HEK293T (cell line): ENCODE results near the gene TRIM66.

ENCODE experiments used
- CTCF ChIA-PET: fragments of 350-600 bp; formaldehyde crosslinking; extraction: SDS; loops from one replicate; lab custom pipeline; 2021; ENCODE audit warnings: antibody characterized with exemption, inconsistent platforms; lab: Yijun Ruan, JAX
- POLR2A ChIA-PET: fragments of 350-600 bp; formaldehyde crosslinking; extraction: SDS; loops from one replicate; lab custom pipeline; 2020; ENCODE audit warnings: antibody characterized with exemption, inconsistent platforms; lab: Yijun Ruan, JAX
- DNase-seq: peaks from one replicate; pipeline ENCODE4 v3.0.0; 2012; ENCODE audit warnings: mixed read lengths; ENCODE audit errors: extremely low spot score
- ARNT ChIP-seq: fragments of 450-650 bp; IDR thresholded peaks from 2 replicates; pipeline ENCODE4 v1.6.1; 2017; ENCODE audit warnings: mild to moderate bottlenecking
- BHLHE40 ChIP-seq: fragments of 450-650 bp; IDR thresholded peaks from 2 replicates; pipeline ENCODE4 v1.6.1; 2016; ENCODE audit warnings: mild to moderate bottlenecking, moderate library complexity, borderline replicate concordance
- CTBP1 ChIP-seq: fragments of 450-650 bp; IDR thresholded peaks from 2 replicates; pipeline ENCODE4 v1.6.1; 2016; ENCODE audit warnings: borderline replicate concordance
- ELF4 ChIP-seq: fragments of 450-650 bp; IDR thresholded peaks from 2 replicates; pipeline ENCODE4 v1.6.1; 2017; ENCODE audit warnings: antibody characterized with exemption
- FOXA1 ChIP-seq: fragments of 450-650 bp; IDR thresholded peaks from 2 replicates; pipeline ENCODE4 v1.6.1; 2016; ENCODE audit warnings: mild to moderate bottlenecking
- FOXK2 ChIP-seq: fragments of 450-650 bp; IDR thresholded peaks from 2 replicates; pipeline ENCODE4 v1.6.1; 2016; ENCODE audit warnings: mild to moderate bottlenecking
- FOXM1 ChIP-seq: fragments of 450-650 bp; IDR thresholded peaks from 2 replicates; pipeline ENCODE4 v1.6.1; 2017; ENCODE audit warnings: mild to moderate bottlenecking, borderline replicate concordance
- HDGF ChIP-seq: fragments of 450-650 bp; IDR thresholded peaks from 2 replicates; pipeline ENCODE4 v1.6.1; 2017; ENCODE audit warnings: antibody characterized with exemption, borderline replicate concordance
- L3MBTL2 ChIP-seq: fragments of 450-650 bp; conservative IDR thresholded peaks from 2 replicates; pipeline ENCODE4 v1.6.1; 2016; ENCODE audit warnings: mild to moderate bottlenecking
- LEF1 ChIP-seq: fragments of 450-650 bp; IDR thresholded peaks from 2 replicates; pipeline ENCODE4 v1.6.1; 2017; ENCODE audit warnings: mild to moderate bottlenecking, borderline replicate concordance
- NFRKB ChIP-seq: fragments of 450-650 bp; IDR thresholded peaks from 2 replicates; pipeline ENCODE4 v1.6.1; 2016; ENCODE audit warnings: mild to moderate bottlenecking, moderate library complexity
- PKNOX1 ChIP-seq: fragments of 450-650 bp; IDR thresholded peaks from 2 replicates; pipeline ENCODE4 v1.6.1; 2016
- SP1 ChIP-seq: fragments of 450-650 bp; IDR thresholded peaks from 2 replicates; pipeline ENCODE4 v1.6.1; 2017
- SUZ12 ChIP-seq: fragments of 450-650 bp; IDR thresholded peaks from 2 replicates; pipeline ENCODE4 v1.6.1; 2016; ENCODE audit warnings: mild to moderate bottlenecking
- TARDBP ChIP-seq: fragments of 450-650 bp; IDR thresholded peaks from 2 replicates; pipeline ENCODE4 v1.6.1; 2016
- ZNF384 ChIP-seq: fragments of 450-650 bp; IDR thresholded peaks from 2 replicates; pipeline ENCODE4 v1.6.1; 2016

Gene TRIM66

GRCh38 chr11:8604078-8604723, 78.3 kb downstream of the TRIM66 start:
- TF ChIP-seq ARNT (no peak), ELF4 (no peak), PKNOX1 (no peak), BHLHE40 (no peak), ZNF384 (no peak), L3MBTL2 (no peak)
- ChIA-PET CTCF (interaction anchor here (1.0 kb wide), 1 partner anchor 331 kb away, joined by 3 read pairs; no protein-coding TSS in a partner anchor), POLR2A (interaction anchor here (1.1 to 2.0 kb wide), 2 partner anchors 10 to 78 kb away, joined by 3 to 4 read pairs; partner anchors contain the start of genes RPL27A, STK33 and TRIM66)

GRCh38 chr11:8603696-8604077, 78.8 kb downstream of the TRIM66 start:
- TF ChIP-seq FOXA1: no peak
- TF ChIP-seq SP1: no peak
- no peak for TF ChIP-seq ZNF384
- TF ChIP-seq L3MBTL2: no peak
- no peak for TF ChIP-seq CTBP1
- no peak for TF ChIP-seq PKNOX1
- no peak for TF ChIP-seq BHLHE40
- TF ChIP-seq ELF4: no peak
- no peak for TF ChIP-seq FOXK2
- TF ChIP-seq TARDBP: no peak
- no peak for TF ChIP-seq NFRKB
- no peak for TF ChIP-seq LEF1
- TF ChIP-seq ARNT: no peak
- no peak for TF ChIP-seq FOXM1
- no peak for TF ChIP-seq HDGF
- no peak for TF ChIP-seq SUZ12
- DNase-seq: no peak
- ChIA-PET CTCF (no interaction called here), POLR2A (interaction anchor here (1.1 to 2.0 kb wide), 2 partner anchors 9 to 79 kb away, joined by 3 to 4 read pairs; partner anchors contain the start of genes RPL27A, STK33 and TRIM66)

More at GRCh38 chr11:8604078-8604723, 78.3 kb downstream of the TRIM66 start:
- peak; percentile 76 for DNase-seq

GRCh38 chr11:8601376-8602133, 80.9 kb downstream of the TRIM66 start:
- ChIA-PET POLR2A (no interaction called here), CTCF (interaction anchor here (0.7 kb wide), 1 partner anchor 39 kb away, joined by 3 read pairs; no protein-coding TSS in a partner anchor)
- TF ChIP-seq TARDBP (no peak), BHLHE40 (no peak), ELF4 (no peak), LEF1 (no peak), HDGF (no peak), CTBP1 (no peak), FOXA1 (no peak), L3MBTL2 (no peak), NFRKB (no peak)
- DNase-seq: no peak

- no peak for DNase-seq
- CTCF ChIA-PET: no interaction called here
- TF ChIP-seq PKNOX1 (no peak), FOXA1 (no peak), BHLHE40 (no peak), FOXK2 (no peak), SP1 (no peak), NFRKB (no peak), FOXM1 (no peak), ZNF384 (no peak), SUZ12 (no peak), CTBP1 (no peak), TARDBP (no peak), ARNT (no peak), L3MBTL2 (no peak), ELF4 (no peak), LEF1 (no peak), HDGF (no peak)
- POLR2A ChIA-PET: no interaction called here
These were observed 84.0 kb downstream of the TRIM66 start for GRCh38 chr11:8598506-8598905.

- ChIA-PET POLR2A (interaction anchor here (0.6 to 1.2 kb wide), 2 partner anchors 85 kb away, joined by 3 read pairs; partner anchors contain the start of genes RPL27A and TRIM66), CTCF (interaction anchor here (0.6 kb wide), 1 partner anchor 854 kb away, joined by 3 read pairs; no protein-coding TSS in a partner anchor)
- DNase-seq: no peak
- TF ChIP-seq LEF1: no peak
- no peak for TF ChIP-seq TARDBP
- no peak for TF ChIP-seq FOXA1
- TF ChIP-seq SUZ12: no peak
- TF ChIP-seq CTBP1: no peak
- TF ChIP-seq FOXK2: no peak
- TF ChIP-seq ZNF384: no peak
- TF ChIP-seq ARNT: no peak
- no peak for TF ChIP-seq FOXM1
- no peak for TF ChIP-seq ELF4
- no peak for TF ChIP-seq SP1
These were observed 85.3 kb downstream of the TRIM66 start for GRCh38 chr11:8597182-8597581.
